WERI-Rb-1 (cell line): ENCODE data around the gene GAB1.

ENCODE experiments used
- DNase-seq: peaks from one replicate; pipeline ENCODE4 v3.0.0-alpha.2; 2020
- H3K27ac ChIP-seq: fragments of 250-450 bp; sonication (Bioruptor Pico); 2 replicates; pipeline ENCODE4 v1.5.1; 2020; ENCODE audit warnings: mild to moderate bottlenecking, moderate library complexity
- H3K27me3 ChIP-seq: fragments of 250-450 bp; sonication (Bioruptor Pico); 2 replicates; pipeline ENCODE4 v1.5.1; 2021; ENCODE audit warnings: mild to moderate bottlenecking, low read depth, moderate library complexity; ENCODE audit not compliant: insufficient read depth, severe bottlenecking
- H3K36me3 ChIP-seq: fragments of 250-450 bp; sonication (Bioruptor Pico); 2 replicates; pipeline ENCODE4 v1.5.1; 2020; ENCODE audit warnings: mild to moderate bottlenecking, moderate library complexity
- H3K4me3 ChIP-seq: 2 replicates; pipeline ENCODE4 v1.5.1; 2011; ENCODE audit warnings: low read depth, mild to moderate bottlenecking, control low read depth, low read length
- H3K9me3 ChIP-seq: fragments of 250-450 bp; sonication (Bioruptor Pico); 2 replicates; pipeline ENCODE4 v1.5.1; 2021; ENCODE audit warnings: mild to moderate bottlenecking, moderate library complexity; ENCODE audit not compliant: severe bottlenecking
- CTCF ChIP-seq: IDR thresholded peaks from 2 replicates; pipeline ENCODE4 v1.5.1; 2011; ENCODE audit warnings: low read depth, mild to moderate bottlenecking, control low read depth, inconsistent platforms, low read length

The GAB1 gene

GRCh38 chr4:143473334-143474126 is 136.9 kb downstream of the GAB1 start:
- DNase-seq = no peak

GRCh38 chr4:143477487-143477886 is 140.8 kb downstream of the GAB1 start:
- no peak overlapping the region for H3K4me3 ChIP-seq
- H3K9me3 ChIP-seq = no peaks in the 10 kb centered on the region
- H3K36me3 ChIP-seq = no peaks in the 10 kb centered on the region
- DNase-seq = no peak
- H3K27me3 ChIP-seq = no peaks in the 10 kb centered on the region
- no peak overlapping the region for H3K27ac ChIP-seq
- no peak for TF ChIP-seq CTCF

More at GRCh38 chr4:143473334-143474126, 136.9 kb downstream of the GAB1 start:
- Histone ChIP-seq H3K9me3 (no peaks in the 10 kb centered on the region), H3K4me3 (no peak overlapping the region), H3K36me3 (peaks cover 7% of the 10 kb centered on the region; the same call in 1 of the 2 replicates), H3K27ac (no peak overlapping the region), H3K27me3 (no peaks in the 10 kb centered on the region)
- no peak for TF ChIP-seq CTCF

DNA sequence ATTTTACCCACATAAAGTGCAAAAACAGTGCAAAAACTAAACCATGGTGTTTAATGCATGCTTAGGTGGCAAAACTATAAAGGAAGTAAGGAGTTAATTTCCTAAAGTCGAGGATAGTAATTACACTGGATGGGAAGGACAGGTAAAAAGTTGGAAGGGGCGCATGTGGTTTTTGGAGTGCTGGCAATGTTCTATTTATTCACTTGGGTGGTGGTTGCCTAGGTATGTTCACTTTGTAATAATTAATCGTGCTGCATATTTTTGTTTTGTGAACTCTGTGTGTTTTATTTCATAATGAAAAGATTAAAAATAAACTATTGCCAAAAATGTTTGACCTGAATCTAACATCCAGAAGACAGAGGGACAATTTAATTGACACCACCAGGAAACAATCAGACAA is 144.7 kb downstream of the GAB1 start:
- H3K4me3 ChIP-seq = no peak overlapping the region
- TF ChIP-seq CTCF = no peak
- no peak for DNase-seq

GRCh38 chr4:143482840-143483239 is 146.2 kb downstream of the GAB1 start:
- H3K27ac ChIP-seq = no peak overlapping the region
- H3K27me3 ChIP-seq = no peaks in the 10 kb centered on the region
- no peaks in the 10 kb centered on the region for H3K36me3 ChIP-seq
- no peak for DNase-seq
- H3K9me3 ChIP-seq = no peaks in the 10 kb centered on the region
- H3K4me3 ChIP-seq = no peak overlapping the region
- 0 out of 2 replicates have a peak, but pooled peaks have one; percentile 24 for TF ChIP-seq CTCF

More for the DNA sequence above, 144.7 kb downstream of the GAB1 start:
- Histone ChIP-seq H3K27me3 (no peaks in the 10 kb centered on the region), H3K9me3 (no peaks in the 10 kb centered on the region), H3K36me3 (no peaks in the 10 kb centered on the region), H3K27ac (no peak overlapping the region)

- Histone ChIP-seq H3K36me3 (no peaks in the 10 kb centered on the region), H3K4me3 (no peak overlapping the region), H3K9me3 (no peaks in the 10 kb centered on the region), H3K27ac (no peak overlapping the region), H3K27me3 (no peaks in the 10 kb centered on the region)
- TF ChIP-seq CTCF = no peak
- no peak for DNase-seq
Measured at GRCh38 chr4:143486314-143486713, 149.6 kb downstream of the GAB1 start.

DNA sequence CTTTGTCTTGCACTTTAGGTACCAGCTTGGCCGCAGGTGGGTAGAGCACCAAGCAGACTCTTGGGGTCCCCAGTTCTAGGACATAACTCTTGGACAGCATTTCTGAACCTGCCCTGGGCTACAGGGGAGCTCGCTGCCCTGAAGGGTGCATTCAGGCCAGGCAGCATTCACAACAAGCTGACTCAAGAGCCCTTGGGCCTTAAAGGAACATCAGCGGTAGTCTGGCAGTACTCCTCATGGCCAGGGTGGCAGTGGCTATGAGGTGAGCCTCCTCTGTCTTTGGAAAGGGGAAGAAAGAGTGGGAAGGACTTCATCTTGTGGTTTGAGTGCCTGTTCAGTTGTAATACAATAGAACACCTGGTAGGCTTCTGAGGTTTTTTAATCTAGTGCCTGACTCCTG is 152.0 kb downstream of the GAB1 start:
- Histone ChIP-seq H3K27me3 (no peaks in the 10 kb centered on the region), H3K27ac (no peak overlapping the region), H3K4me3 (no peak overlapping the region), H3K9me3 (no peaks in the 10 kb centered on the region), H3K36me3 (no peaks in the 10 kb centered on the region)
- TF ChIP-seq CTCF = no peak
- no peak for DNase-seq
